Astrocyte of the cerebellum (primary cell): ENCODE measurements around the gene RAD54L2.
A peak's percentile ranks its signal among the peaks of the same experiment; 100 is the strongest.
"Not testable (repeated sequence)": the region's sequence is repeated elsewhere in the genome, so short reads cannot be mapped to it uniquely, and the experiment has no call there.

Experiments
- DNase-seq: peaks from one replicate; pipeline ENCODE4 v3.0.0-alpha.2; 2011; ENCODE audit warnings: low read depth
- H3K4me3 ChIP-seq: 2 replicates; pipeline ENCODE4 v1.5.1; 2011; ENCODE audit warnings: mild to moderate bottlenecking, low read depth, low read length, moderate library complexity
- CTCF ChIP-seq: IDR thresholded peaks from 2 replicates; pipeline ENCODE4 v1.5.1; 2012; ENCODE audit warnings: low read length, low read depth, moderate library complexity, mild to moderate bottlenecking; ENCODE audit errors: missing control alignments
- in situ Hi-C: cut with HindIII; loops from 2 replicates; pipeline ENCODE4 v1.10.0; 2017; ENCODE audit warnings: low sequenced_read_pairs

RAD54L2 gene

DNA sequence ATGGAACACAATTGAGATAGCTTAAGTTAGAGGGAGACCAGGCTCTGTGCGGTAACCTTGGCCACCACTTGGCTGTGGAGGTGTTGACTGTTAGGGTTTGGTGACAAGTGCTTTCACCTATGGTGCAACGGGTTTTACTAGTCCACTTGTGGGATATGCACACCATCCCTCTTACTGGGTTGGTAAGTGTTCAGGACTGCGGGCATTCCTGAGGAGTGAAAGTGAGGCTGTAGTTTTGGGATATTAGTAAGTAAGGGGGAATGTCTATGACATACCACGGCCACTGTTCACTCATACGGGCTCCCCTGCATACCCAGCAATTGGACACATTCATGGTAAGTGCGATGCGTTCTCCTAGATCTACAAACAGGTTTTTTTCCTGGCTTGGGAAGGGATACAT is 8.0 kb upstream of the RAD54L2 start:
- in situ Hi-C loops, result loop anchor here (5.0 kb wide), 1 partner anchor 67 kb away; no protein-coding TSS in a partner anchor
- no peak for TF ChIP-seq CTCF
- DNase-seq, result no peak

DNA sequence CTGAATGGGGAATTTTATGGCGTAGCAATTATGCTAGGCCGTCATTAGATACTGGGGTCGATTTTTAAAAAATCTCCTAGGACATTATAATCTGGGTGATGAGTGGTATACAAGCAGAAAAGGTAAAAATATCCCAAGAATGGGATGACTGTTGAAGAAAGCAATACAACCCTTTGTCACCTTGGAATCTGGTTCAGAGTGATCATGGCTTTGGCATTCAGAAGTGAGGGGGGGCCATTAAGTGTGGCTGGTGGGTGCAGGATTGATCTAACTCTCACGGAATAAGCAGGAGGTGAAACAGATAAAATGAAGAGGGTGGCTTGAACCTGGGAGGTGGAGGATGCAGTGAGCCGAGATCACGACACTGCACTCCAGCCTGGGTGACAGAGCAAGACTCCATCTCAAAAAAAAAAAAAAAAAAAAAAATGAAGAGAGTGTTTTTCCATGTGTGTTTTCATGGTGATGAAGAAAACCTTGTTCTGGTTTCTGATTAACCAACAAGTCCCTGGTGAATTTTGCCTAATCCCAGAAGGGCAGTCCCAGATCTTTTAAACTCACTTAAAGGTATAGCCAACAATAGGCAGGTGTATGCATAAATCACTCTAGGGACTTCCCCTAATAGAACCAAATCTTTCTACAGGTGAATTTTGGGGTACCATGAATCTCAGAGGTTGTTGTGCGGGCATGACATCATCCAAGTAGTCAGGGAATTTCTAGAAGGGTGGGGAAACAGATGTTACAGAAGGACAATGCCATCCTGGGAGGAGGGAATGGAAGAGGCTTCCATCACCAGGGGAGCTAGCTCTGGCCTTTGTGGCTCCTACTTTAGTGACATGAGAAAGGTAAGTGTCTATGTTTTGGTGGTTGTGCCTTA is 3.1 kb upstream of the RAD54L2 start:
- H3K4me3 ChIP-seq, result no peak overlapping the region
- TF ChIP-seq CTCF, result no peak
- DNase-seq, result no peak
- in situ Hi-C loops, result no loop called here

More for the DNA sequence above, 8.0 kb upstream of the RAD54L2 start:
- no peak overlapping the region for H3K4me3 ChIP-seq

- in situ Hi-C loops, DNase-seq: not testable (repeated sequence)
- peak overlapping the region; percentile 86 for H3K4me3 ChIP-seq
Measured at GRCh38 chr3:51537631-51538030, 888 bp upstream of the RAD54L2 start.

DNA sequence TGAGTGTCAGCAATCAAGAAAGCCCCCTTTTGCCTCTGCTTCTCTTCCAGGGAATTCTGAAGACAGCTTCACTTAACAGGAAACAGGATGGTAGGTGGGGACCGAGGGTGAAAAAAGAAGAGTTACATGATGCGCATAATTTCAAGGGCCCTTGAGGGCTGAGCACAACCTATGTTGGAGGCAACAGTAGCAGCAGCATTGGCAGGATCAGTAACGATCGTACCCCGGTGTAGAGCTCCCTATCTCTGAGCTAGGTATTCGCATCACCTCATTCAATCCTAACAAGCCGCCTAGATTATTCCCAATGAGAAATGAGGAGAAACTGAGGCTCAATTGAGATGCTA is 432 bp upstream of the RAD54L2 start:
- in situ Hi-C loops, result no loop called here
- no peak for DNase-seq
- TF ChIP-seq CTCF, result no peak
- H3K4me3 ChIP-seq, result peak overlapping the region; percentile 86

DNA sequence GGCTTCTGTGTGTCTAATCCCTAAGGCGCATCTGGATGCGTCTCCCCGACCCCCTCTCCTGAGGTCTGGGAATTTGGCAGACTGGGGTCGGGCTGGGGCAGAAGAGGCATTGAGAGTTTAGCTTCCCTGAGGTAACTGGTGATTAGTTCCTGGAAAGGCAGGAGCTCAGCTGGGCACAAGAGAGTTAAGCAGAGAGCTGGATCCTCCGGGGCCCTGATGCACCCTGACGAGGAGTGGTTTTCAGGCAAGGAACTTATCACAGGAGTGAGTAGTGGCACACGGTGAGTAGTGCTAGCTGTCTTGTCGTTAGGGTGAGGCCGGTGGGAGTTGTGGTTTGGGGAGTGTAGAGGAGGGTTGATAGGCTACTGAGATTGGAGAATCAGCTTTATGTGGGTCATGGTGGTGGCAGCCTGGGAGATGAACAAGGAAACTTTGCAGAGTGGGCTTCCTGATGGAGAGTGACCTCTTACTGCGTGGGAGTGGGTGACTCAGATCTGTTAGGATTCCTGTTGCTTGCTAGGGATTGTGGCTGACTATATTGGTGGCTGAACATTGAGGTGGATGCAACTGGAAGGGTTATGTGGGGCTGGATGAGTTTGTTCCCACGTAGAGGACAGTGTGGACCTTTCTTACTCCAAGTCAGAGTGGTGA is 897 bp downstream of the RAD54L2 start:
- DNase-seq, result peak; percentile 8
- TF ChIP-seq CTCF, result no peak
- in situ Hi-C loops, result no loop called here
- peak overlapping the region; percentile 86 for H3K4me3 ChIP-seq

GRCh38 chr3:51542596-51542995 is 4.1 kb downstream of the RAD54L2 start:
- in situ Hi-C loops, DNase-seq, H3K4me3 ChIP-seq: not testable (repeated sequence)

DNA sequence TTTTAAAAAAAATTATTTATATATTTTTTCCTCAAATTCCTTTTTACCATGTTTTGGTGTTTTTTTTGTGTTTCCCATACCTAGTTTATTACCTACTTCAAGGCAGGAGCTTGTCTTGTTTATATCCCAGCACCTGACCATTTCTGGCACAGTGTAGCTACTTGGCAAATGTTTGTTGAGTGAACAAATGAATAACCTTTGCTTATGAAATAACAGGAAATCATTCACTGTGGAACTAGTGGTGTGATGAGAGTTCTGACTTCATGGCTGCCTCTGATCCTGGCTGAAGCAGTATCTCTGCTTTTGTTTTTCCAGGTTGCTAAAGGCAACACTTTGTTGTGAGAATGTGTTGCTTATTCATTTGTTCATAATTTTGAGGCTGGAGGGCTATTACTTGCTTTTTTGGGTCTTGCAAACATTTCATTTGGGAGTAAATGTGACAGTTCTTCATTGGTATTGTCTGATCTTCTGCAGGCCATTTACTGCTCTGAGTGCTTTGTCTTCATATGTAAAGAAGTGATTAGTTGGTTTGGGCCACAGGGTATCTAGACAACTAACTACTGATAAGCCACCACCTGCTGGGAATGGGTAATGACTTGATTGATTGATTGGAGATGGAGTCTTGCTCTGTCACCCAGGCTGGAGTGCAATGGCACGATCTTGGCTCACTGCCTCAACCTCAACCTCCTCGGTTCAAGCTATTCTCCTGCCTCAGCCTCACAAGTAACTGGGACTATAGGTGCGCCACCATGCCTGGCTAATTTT is 5.7 kb downstream of the RAD54L2 start:
- TF ChIP-seq CTCF, result no peak
- in situ Hi-C loops, result no loop called here
- DNase-seq, result no peak
- no peak overlapping the region for H3K4me3 ChIP-seq
